T-helper 2 cell treated with Interferon-gamma antibody and Interleukin-4, amounts not matched to agents 100 ng/mL and 5 ng/mL, for 36 hours (primary cell): Measurements from ENCODE around the gene TTC28. TPM values are rescaled to one million over a fixed set of nuclear protein-coding genes. Genes with fewer than 3 reads are reported as not detected.
"Not testable (repeated sequence)": the region's sequence is repeated elsewhere in the genome, so short reads cannot be mapped to it uniquely, and the experiment has no call there.

Experiments
- intact Hi-C: fragments of 100-400 bp; cut with micrococcal nuclease; formaldehyde crosslinking; loops from one replicate; pipeline ENCODE4 v1.15.1; 2023
- total RNA-seq: library from RNA; stranded (reverse); gene quantifications from 2 replicates; pipeline ENCODE4 v1.2.3, GENCODE V29; 2022

The TTC28 gene
- 1.1 and 1.4 TPM in 2 replicates for total RNA-seq

- intact Hi-C loops, result loop anchor here (10.0 kb wide), 1 partner anchor 145 kb away; no protein-coding TSS in a partner anchor
Observed at GRCh38 chr22:28679611-28680287, at the start of gene TTC28. Gene TTC28, minus strand, starts transcription at chr22:28679840. Its CDS starts 117 bp downstream, at chr22:28679723.

- intact Hi-C loops, result no loop called here
Observed at GRCh38 chr22:28728621-28729313, 49.1 kb upstream of the TTC28 start.

GRCh38 chr22:28728002-28728401, 48.4 kb upstream of the TTC28 start:
- intact Hi-C loops, result no loop called here

GRCh38 chr22:28718044-28718443, 38.4 kb upstream of the TTC28 start:
- intact Hi-C loops, result no loop called here

GRCh38 chr22:28716686-28717085, 37.0 kb upstream of the TTC28 start:
- intact Hi-C loops, result no loop called here

GRCh38 chr22:28715611-28716010, 36.0 kb upstream of the TTC28 start:
- intact Hi-C loops, result no loop called here

GRCh38 chr22:28714043-28714628, 34.5 kb upstream of the TTC28 start:
- intact Hi-C loops, result no loop called here

- intact Hi-C loops, result no loop called here
Observed at GRCh38 chr22:28711820-28712777, 32.5 kb upstream of the TTC28 start.

- intact Hi-C loops, result no loop called here
Observed at GRCh38 chr22:28711341-28711740, 31.7 kb upstream of the TTC28 start.

GRCh38 chr22:28710576-28711191, 31.0 kb upstream of the TTC28 start:
- intact Hi-C loops, result no loop called here

GRCh38 chr22:28710107-28710506, 30.5 kb upstream of the TTC28 start:
- intact Hi-C loops, result no loop called here

GRCh38 chr22:28706845-28707244, 27.2 kb upstream of the TTC28 start:
- intact Hi-C loops, result no loop called here

- intact Hi-C loops, result no loop called here
Observed at GRCh38 chr22:28703436-28703835, 23.8 kb upstream of the TTC28 start.

- intact Hi-C loops, result no loop called here
Observed at GRCh38 chr22:28702891-28703290, 23.3 kb upstream of the TTC28 start.

- intact Hi-C loops, result not testable (repeated sequence)
Observed at GRCh38 chr22:28693041-28693760, 13.6 kb upstream of the TTC28 start.

GRCh38 chr22:28689796-28690195, 10.2 kb upstream of the TTC28 start:
- intact Hi-C loops, result not testable (repeated sequence)

- intact Hi-C loops, result not testable (repeated sequence)
Observed at GRCh38 chr22:28682966-28683365, 3.3 kb upstream of the TTC28 start.

- intact Hi-C loops, result not testable (repeated sequence)
Observed at GRCh38 chr22:28680813-28681490, 1.3 kb upstream of the TTC28 start.

- intact Hi-C loops, result loop anchor here (10.0 kb wide), 1 partner anchor 146 kb away; no protein-coding TSS in a partner anchor
Observed at GRCh38 chr22:28678778-28679610, 646 bp downstream of the TTC28 start.
